Measurements from ENCODE around the gene DDX10. TPM values are rescaled to one million over a fixed set of nuclear protein-coding genes. Genes with fewer than 3 reads are reported as not detected.
"Not testable (repeated sequence)": the region's sequence is repeated elsewhere in the genome, so short reads cannot be mapped to it uniquely, and the experiment has no call there.

DDX10 gene
- total RNA-seq, 1 experiment from 2014 or later, result 26.3 TPM

DNA sequence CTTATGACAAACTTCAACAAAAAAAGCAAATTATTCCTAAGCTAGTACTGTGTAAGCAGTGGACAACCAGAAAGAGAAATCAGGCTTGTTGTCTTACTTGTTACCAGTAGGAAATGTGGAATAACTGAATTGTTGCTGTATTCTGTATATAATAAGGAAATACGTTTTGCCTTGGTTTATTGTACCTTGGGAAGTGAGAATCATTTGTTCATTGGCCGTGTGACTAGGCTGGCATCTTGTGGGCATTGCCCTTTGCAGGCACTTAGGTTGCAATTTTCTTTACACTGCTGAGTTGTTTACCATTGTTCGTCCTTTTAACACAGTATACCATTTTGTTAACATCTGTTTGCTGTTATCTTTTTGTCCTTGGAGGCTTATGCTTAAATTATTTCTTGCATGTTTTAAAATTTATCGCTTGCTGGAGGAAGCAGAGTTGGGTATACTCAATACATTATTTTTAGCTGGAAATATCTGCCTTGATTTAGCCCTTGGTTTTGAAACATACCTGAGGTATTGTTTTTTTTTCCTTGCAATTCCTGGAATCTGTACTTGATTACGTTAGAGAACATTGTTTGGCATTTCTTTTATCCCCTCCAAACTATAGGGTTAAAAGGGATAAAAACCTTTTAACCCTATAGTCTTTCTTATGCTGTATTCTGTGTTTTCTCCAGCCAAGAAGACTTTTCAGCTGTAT is 109.3 kb downstream of the DDX10 start:
- DNase-seq (ENCODE audit: low spot score), result no peak

DNA sequence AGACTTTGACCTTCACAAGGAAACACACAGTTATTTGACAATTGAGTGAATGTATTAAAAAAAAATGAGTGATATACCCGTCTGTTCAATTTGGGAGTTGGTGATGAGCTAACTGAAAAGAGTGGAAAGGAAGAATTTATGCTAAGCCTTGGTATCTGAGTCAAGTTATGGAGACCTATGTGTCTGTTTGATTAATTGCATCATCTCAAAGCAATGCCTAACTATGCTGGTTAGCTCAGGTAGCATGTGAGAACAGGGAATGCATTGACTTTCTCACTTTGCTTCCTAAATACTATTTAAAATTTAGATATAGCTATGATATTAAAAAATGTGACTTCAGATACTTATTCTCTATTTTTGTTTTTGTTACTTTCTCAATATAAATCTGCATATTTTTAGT is 110.5 kb downstream of the DDX10 start:
- no peak for DNase-seq (ENCODE audit: low spot score)

DNA sequence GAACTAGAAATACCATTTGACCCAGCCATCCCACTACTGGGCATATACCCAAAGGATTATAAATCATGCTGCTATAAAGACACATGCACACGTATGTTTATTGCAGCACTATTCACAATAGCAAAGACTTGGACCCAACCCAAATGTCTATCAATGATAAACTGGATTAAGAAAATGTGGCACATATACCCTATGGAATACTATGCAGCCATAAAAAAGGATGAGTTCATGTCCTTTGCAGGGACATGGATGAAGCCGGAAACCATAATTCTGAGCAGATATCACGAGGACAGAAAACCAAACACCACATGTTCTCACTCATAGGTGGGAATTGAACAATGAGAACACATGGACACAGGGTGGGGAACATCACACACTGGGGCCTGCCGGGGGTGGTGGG is 114.3 kb downstream of the DDX10 start:
- not testable (repeated sequence) for DNase-seq (ENCODE audit: low spot score)

DNA sequence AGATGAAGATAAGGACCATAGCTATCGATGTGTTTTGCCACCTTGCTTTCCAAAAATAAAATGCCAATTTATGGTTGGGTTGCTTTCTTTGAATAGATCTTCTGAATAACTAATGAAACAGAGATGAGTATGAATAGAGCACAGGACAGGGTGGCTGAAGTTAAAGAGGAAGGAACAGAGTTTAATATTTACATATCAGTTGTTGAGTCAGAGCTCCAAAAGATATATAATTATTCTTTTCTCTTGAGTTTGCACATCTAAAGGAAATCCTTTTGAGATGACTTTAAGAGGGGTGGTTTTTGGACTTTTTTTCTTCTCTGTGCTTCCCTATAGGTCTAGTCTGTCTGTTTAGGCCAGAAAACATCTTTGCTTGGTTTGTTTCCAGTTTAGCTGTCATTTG is 115.2 kb downstream of the DDX10 start:
- no peak for DNase-seq (ENCODE audit: low spot score)

DNA sequence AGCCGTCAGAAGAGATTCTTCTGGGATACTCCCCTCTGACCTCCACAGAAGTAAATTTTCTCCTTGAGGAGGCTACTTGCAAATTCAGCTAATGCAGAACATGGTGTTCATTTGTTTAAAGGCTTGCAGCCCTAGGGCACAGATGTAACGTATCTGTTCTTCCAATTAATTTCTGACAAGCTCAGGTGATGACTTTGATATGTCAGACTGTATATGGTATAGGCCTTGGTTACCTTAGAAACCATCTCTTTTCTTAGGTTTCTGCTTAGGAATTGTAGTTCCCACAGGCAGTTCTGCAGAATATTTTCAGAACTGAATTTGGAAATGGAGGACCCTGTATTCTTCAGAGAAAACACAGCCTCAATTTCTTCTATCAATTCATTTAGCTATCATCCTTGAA is 117.1 kb downstream of the DDX10 start:
- no peak for DNase-seq (ENCODE audit: low spot score)

DNA sequence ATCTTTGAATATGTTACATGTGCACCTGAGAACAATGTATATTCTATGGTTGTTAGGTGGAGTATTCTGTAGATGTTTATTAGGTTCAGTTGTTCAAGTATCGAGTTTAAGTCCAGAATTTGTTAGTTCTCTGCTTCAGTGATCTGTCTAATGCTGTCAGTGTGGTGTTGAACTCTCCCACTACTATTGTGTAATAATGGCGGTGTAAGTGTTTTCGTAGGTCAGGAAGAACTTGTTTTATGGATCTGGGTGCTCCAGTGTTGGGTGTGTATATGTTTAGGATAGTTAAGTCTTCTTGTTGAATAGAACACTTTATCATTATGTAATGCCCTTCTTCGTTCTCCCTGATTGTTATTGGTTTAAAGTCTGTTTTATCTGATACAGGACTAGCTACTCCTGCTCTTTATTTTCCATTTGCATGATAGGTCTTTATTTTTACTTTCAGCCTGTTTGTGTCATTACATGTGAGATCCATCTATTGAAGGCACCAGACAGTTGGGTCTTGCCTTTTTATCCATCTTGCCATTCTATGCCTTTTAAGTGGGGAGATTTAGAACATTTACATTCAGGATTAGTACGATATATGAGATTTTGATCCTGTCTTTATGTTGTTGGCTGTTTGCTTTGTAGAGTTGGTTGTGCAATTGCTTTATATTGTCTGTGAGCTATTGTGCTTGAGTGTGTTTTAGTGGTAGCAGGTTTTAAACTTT is 121.6 kb downstream of the DDX10 start:
- DNase-seq (ENCODE audit: low spot score), result no peak

DNA sequence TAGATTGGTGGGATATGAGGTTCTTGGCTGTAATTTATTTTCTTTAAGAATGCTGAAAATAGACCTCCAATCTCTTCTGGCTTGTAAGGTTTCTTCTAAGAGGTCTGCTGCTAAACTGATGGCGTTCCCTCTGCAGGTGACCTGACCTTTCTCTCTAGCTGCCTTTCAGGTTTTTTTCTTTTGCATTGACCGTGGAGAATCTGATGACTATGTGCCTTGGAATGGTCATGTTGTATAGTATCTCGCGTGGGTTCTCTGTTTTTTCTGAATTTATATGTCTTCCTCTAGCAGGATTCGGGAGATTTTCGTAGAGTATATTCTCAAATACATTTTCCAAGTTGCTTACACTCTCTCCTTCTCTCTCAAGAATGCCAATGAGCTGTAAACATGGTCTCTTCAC is 122.2 kb downstream of the DDX10 start:
- DNase-seq (ENCODE audit: low spot score), result no peak

DNA sequence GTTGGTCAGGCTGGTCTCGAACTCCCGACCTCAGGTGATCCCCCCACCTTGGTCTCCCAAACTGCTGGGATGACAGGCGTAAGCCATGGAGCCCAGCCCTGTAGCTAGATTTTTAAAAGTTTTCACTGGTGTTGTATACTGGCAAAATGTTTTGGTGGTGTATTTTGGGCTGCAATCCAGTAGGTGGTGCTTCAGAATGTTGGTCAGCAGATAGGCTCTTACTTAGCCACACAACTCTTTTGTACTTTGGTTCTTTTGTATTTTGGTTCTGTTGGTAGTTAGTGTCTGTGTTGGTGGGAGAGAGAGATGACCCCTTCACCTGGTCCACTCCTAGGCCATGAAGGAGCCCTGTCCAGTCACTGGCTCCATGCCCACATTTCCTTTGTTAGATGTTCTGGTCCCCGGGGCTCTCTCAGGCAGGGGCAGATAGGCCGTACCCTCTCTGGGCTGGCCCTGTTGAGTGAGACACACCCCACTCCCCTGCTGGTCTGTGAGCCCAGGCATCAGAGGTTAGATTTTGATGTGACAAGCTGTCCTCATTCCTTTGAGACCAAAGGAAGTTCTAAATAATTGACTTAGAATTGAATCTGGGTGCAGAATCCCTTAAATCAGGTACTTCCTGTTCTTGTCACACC is 123.8 kb downstream of the DDX10 start:
- DNase-seq (ENCODE audit: low spot score), result peak; percentile 31

DNA sequence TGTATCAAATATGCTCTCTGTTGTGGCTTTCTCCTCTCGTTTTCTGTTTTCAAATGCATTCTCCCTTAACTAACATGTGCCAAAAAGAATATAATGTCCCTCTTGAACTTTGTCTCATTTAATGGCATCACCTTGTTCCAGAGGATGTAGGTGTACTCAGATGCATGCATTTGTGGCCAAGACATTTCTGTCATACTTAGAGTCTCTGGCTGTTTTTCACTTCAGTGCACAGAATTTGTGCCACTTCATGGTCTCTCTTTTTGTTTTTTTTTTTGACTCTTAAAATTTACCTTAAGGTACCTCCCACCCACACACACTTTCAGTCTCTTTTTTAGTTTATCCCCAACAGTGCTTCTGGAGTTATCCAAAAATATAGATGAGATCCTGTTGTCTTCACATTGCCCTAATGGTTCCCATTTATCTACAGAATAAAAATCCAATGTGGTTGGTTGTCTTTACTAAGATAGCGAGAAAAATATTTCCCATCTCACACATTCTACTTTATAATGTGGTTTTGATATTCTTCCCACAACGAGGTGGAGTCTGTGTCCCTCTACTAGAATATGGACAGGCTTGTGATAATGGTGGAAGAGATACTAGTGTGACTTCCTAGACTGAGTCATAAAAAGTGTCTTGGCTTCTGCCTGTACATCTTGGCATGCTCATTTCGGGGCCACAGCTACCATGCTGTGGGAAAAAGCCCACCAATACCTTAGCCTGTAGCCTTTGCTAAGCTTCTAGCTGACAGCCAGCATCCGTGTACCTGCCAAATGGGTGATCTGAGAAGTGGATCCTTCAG is 125.8 kb downstream of the DDX10 start:
- DNase-seq (ENCODE audit: low spot score), result no peak

DNA sequence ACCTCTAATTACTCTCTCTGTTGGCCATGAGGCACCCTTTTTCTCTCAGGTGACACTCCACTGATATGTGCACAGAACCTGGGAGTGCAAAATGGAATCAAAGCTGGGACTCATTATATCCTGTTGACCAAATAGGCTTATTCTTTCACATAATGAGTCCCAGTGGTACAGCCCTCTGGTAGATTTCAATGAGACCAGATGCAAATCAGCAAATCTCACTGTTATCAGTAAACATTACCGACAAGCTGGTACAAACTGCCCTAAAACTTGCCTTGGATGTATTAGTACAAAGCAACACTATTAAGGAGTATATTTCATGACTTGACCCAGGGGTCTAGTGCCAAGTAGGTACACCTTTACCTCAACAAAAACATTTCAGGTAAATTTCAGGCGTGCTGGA is 128.3 kb downstream of the DDX10 start:
- DNase-seq (ENCODE audit: low spot score), result no peak

DNA sequence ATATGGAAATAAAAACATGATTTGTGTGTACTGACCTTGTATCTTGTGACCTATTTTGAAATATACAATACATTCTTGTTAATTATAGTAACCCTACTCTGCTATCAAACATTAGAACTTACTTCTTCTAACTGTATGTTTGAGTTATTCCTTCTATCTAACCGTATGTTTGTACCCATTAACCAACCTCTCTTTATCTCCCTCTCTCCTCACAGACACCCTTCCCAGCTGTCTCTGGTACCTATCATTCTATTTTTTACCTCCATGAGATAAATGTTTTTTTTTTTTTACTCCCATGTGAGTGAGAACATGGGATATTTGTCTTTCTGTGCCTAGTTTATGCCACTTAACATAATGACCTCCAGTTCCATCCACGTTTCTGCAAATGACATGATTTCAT is 128.7 kb downstream of the DDX10 start:
- no peak for DNase-seq (ENCODE audit: low spot score)

DNA sequence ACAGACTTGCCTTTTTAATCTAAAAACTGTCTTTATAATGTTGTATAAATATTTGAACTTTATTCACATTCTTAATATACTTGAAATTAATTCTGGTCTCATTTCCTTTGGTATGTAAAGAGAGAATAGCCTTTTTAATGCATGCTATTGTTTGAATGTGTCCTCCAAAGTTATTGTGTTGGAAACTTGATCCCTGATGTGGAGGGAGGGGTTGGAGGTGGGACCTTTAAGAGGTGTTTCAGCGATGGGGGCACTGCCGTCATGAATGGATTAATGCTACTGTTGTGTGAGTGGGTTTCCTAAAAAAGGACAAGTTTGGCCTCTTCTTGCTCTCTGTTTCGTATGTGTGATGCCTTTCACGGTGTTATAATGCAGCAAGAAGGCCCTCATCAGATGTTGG is 131.7 kb downstream of the DDX10 start:
- no peak for DNase-seq (ENCODE audit: low spot score)

DNA sequence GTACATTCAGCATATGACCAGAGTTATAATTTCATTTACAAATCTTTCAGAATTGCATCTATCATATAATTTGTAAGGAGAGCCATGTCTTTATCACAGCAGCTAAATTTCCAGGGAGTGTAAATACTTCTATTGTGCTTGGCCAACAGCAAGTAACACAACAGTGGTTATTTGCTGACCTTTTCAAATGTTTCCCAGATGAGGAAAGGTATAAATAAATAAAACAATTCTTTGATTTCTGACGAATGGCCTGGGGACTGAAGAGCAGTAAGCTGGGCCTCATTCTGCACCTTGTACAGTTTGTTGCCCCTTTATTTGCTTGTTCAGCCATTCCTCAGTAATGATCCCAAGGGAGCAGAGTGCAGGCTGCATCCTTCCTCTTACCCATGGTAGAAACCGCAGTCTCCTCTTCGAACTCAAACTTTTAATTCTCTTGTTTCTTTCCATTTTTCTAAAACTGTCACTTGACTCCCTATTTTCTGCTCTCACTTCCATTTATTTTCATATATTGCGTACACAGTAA is 132.8 kb downstream of the DDX10 start:
- no peak for DNase-seq (ENCODE audit: low spot score)

DNA sequence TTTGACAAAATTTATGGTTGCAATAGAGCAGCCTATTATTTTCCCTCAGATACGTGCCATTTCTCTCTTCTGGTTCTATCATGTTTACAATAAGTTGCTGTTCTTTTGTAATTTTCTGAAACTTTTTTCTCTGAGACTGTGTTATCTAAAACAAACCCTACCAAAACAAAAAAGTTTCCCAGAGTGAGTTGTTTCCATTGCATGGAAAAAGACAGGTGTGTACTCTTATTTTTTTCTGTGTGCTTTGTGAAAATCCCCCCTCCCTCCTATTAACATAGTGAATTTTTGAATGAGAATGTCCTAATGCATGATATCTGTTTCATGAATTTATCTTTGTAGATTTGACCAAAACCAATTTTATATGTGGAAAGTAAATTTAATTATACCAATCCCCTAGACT is 137.6 kb downstream of the DDX10 start:
- no peak for DNase-seq (ENCODE audit: low spot score)

DNA sequence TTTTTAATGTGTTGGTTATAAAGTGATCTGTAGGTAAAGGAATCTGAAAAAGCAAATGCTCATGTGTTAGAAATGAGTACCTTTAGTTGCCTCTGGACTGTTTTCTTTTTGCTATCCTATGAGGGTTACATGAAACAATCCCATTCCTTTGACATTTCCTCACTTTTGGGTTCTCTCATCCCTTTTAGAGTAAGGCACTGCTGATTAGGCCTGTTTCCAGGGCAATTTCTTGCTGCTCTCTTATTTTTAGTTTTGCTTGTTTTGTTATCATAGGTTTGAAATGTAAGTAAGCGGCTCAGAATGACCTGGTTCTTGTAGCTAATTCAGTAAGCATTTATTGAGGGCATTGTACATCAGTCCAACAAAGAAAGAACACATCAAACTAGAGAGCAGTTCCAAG is 138.9 kb downstream of the DDX10 start:
- DNase-seq (ENCODE audit: low spot score), result no peak

DNA sequence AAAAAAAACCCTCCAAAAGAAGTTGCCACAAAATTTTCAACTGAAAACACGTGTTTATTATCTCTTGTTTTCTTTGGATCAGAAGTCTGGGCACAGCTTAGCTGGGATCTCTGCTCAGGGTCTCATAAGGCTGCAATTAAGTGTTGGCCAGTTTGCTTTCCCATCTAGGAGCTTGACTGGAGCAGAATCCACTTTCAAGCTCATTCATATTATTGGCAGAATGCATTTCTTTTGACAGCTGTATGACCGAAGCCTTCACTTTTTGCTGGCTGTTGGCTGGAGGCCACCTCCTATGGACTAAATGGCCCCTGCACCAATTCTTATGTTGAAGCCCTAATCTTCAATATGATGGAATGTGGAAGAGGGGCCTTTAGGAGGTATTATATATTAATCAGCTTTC is 139.6 kb downstream of the DDX10 start:
- DNase-seq (ENCODE audit: low spot score), result no peak

DNA sequence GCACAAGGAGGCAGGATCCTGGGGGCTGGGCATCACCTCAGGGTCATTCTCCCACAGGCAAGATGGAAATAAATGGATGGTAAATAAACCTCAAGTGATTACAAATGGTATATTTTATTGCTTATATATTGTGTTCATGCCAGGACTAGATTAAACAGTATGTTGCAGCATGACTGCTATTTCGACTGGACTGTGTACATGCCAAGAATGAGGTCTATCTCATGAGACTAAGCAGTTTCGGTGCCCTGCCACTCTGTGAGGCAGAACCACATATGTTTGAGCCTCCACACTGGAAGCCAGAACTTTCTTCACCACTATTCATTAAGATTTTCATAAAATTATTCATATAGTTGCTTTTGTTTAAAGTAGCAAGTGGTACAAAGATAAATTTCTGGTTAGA is 140.2 kb downstream of the DDX10 start:
- DNase-seq (ENCODE audit: low spot score), result no peak

DNA sequence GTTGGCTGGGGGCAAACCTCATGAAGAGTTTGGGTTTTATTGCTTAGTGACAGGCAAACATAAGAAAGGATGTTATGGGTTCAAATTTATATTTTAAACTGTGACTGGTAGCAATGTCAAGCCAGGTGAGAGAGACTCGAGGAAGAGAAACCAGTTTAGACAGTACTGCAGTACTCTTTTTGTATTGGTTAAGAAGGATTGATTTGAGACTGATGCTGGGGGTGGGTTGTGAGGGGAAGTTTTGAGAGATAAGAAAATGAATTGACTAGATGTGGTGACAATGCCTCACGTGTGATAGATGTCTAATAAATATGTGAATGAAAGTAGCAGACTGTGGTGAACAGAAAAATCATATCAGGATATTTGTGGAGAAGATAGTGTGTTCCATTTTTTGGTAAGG is 142.4 kb downstream of the DDX10 start:
- no peak for DNase-seq (ENCODE audit: low spot score)

DNA sequence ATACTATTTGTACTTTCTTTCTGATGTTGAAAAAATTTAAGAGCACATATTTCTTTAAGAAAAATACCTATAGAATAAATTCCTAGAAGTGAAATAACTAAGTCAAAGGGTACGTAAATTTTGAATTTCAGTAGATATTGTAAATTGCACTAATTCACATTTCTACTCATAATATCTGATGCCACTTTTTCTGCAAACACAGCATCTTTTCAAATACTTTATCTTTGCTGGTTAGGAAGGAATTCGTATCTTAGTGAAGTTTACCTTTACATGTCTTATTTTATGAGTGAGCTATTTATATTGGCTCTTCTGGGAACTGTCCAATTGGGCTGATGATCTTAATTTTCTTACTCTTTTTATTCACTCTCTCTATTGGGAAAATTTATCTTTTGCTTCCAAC is 148.2 kb downstream of the DDX10 start:
- no peak for DNase-seq (ENCODE audit: low spot score)

DNA sequence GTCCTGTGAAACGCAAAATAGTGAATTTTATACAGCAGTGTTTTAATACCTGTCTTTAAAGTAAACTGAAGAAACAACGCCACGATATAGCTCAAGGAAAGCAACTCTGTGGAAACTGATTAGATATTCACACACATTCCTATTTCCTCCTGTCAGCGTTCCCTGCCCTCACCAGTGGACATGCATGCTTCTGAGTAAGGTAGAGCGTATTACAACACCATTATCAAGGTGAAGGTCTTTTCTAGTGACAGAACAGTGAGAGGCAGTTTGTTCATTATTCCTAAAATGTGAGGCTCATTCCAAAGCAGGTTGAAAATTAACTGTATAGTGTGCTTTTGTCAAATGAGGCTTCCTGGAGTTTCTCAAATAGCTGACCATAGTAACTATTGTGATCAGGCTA is 153.1 kb downstream of the DDX10 start:
- no peak for DNase-seq (ENCODE audit: low spot score)

DNA sequence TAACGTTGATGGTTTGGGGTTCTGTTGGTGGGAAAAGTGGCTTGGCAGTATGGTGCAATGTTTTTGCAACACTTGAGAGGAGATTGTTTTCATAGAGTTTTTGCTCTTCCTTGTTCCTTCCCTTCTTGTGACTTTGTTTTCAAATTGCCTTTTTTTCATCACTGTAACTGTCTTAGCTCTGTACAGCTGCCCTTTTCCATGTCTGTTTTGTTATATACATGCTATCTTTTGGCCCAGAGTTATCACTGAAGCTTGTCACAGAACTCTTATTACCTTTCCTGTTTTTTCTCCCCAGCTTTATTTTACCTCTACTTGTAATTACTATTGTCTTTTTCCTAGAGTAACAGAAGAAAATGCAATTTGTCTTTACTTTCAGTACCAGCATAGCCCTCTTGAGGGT is 154.1 kb downstream of the DDX10 start:
- no peak for DNase-seq (ENCODE audit: low spot score)

DNA sequence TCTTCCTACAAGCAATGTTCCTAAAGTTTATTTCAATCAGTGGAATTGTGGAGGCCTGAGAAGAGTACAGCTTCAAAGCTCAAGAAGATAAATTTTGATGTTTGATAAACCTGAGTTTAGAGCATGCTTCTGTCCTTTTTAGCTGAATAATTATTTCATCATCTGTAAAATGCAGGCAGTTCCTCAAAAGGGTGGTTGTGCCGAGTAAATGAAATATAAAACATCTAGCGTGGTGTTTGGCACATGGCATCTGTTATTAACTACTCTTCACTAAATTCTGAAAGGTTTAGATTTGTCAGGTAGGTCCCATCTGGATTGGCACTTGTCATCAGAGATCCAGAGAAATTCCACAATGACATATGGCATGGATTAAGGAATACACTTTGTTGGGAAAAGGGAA is 155.1 kb downstream of the DDX10 start:
- no peak for DNase-seq (ENCODE audit: low spot score)

Data from H4 (cell line).